GM13976 (cell line): ENCODE results near the gene AURKA.
"Not testable (repeated sequence)": the region's sequence is repeated elsewhere in the genome, so short reads cannot be mapped to it uniquely, and the experiment has no call there.

Source experiments
- DNase-seq: peaks from one replicate; pipeline ENCODE4 v3.0.0; 2012; ENCODE audit warnings: low spot score
- in situ Hi-C: fragments of 300-500 bp; cut with MboI; formaldehyde crosslinking; loops from one replicate; pipeline ENCODE4 v1.12.0; 2022; ENCODE audit warnings: low sequenced_read_pairs, mixed read lengths, inconsistent platforms; ENCODE audit not compliant: unreplicated experiment
- TF ChIP-seq, protein P1 (sequence below): IDR thresholded peaks from 2 replicates; pipeline ENCODE4 v1.5.1; 2012; ENCODE audit warnings: borderline replicate concordance, mild to moderate bottlenecking; ENCODE audit not compliant: insufficient read depth; ENCODE audit errors: extremely low read depth, missing control alignments, control extremely low read depth

Gene AURKA

DNA sequence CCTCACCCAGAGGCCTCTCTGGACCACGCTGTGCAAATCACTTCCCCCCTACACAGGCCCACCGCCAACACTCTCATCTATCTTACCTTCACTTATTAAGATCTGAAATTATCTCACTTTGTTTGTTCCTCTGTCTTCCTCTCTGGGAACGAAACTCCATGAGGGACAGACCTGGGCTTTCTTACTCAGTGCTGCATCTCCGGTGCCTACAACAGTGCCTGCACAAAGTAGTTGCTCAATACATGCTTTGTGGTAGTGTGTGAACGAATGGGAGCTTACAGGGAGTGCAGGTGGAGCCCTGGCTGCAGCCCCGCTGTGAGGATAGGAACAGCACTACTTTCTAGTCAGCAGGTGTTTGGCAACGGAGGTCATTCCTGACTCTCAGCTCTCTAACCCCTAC, 25.4 kb upstream of the AURKA start:
- no peak for DNase-seq
- TF ChIP-seq, protein P1, sequence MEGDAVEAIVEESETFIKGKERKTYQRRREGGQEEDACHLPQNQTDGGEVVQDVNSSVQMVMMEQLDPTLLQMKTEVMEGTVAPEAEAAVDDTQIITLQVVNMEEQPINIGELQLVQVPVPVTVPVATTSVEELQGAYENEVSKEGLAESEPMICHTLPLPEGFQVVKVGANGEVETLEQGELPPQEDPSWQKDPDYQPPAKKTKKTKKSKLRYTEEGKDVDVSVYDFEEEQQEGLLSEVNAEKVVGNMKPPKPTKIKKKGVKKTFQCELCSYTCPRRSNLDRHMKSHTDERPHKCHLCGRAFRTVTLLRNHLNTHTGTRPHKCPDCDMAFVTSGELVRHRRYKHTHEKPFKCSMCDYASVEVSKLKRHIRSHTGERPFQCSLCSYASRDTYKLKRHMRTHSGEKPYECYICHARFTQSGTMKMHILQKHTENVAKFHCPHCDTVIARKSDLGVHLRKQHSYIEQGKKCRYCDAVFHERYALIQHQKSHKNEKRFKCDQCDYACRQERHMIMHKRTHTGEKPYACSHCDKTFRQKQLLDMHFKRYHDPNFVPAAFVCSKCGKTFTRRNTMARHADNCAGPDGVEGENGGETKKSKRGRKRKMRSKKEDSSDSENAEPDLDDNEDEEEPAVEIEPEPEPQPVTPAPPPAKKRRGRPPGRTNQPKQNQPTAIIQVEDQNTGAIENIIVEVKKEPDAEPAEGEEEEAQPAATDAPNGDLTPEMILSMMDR, result no peak
- in situ Hi-C loops, result no loop called here

DNA sequence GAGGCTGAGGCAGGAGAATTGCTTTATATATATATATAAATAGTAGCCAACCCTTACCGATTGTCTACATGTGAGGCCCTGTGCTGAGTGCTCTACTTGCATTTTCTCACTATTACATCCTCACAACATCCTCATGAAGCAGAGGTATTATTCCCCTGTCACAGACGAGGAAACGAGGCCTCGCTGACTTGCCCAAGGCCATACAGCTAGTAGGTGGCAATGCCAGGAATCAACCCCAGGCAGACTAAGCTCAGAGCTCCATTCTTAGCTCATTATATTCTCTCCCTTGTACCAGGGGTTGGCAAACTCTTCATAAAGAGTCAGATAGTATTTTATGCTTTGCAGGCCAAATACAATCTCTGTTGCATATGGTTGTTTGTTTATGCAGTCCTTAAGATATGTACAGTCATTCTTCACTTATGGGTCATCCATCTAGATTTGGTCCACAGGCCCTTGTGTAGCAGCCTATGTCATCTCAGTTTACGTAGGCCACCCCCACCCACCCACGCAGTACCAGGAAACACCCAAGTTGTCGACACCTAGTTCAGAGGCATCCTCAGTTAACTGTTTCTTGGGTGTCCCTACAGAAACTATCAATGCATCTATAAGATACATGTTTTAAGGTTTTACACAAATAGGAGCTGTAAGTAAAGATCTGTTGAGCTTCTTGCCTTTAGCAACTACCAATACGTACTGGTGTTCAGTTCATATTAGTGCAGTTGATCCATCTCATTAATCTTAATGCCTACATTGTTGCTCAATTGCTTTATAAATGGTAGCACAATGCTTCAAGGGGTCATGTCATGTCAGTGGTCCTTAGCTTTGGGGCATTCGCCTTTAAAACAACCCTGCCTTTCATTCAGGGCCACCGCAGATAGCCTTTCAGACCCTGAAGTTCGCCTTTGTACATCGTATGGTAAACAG, 23.1 kb upstream of the AURKA start:
- no peak for DNase-seq
- TF ChIP-seq, protein P1, result no peak
- in situ Hi-C loops, result no loop called here

DNA sequence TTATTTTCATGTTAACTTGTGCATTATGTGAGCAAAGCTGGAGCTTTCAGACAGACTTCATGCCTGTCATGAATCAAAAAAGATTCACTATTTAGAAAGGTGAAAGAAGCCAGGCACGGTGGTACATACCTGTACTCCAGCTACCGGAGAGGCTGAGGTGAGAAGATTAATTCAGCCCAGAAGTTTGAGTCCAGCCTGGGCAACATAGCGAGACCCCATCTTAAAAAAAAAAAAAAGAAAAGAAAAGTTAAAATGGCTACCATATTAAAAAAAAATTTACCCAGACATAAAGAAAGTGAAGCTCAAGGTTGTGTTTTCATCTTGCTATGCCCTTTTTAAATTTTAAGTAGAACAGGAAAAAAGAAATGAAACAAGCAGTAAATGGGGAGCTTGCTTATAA, 20.9 kb upstream of the AURKA start:
- TF ChIP-seq, protein P1, result no peak
- in situ Hi-C loops, result no loop called here

DNA sequence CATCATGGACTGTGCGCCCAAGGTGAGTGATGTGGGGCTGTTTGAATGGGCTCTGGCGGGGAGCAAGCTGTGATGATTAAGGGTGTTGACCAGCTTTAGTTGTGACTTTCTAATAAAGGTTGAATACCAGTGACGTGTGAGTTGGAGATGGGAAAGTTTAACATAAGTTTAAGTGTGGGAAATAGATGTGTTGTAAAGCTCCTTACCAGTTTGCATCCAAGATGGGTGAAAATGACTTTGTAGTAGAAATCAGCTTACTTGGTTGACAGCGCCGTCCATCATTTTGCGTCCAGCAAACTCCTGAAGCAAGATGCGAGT, 20.4 kb upstream of the AURKA start:
- in situ Hi-C loops, result no loop called here
- TF ChIP-seq, protein P1, result no peak
- no peak for DNase-seq

More for the DNA sequence above, 20.9 kb upstream of the AURKA start:
- DNase-seq, result no peak

DNA sequence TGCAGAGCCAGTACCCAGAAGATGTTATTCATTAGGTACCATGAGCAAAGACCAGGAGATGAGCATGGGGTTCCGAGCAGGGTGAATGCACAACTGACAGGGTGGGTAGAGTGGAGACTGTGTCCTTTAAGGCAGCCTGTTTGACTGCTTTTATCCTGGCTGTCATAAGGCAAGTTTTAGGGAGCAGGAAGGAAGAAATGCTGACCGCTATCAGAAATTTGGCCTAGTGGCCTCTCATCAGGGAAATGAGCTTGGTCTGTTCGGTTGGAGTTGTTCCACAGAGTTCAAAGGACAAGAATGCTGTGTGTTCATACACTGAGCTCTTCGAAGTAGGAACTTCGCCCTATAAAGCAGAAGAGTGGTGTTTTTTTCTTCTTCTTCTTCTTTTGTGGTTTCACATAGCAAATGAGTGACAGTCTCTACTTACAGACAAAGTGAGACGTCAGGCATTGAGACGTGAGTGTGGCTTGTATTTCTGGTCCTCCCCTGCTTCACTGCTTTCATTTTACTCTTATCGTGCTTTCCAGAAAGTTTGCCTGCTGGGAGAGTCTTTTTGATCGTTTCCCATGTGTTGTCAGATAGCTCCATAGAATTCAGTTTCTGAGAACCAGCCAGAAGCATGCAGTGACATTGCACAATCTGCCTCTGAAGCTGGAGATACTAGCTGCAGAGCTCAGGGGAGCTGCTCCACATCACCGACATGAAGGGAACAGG, 19.9 kb upstream of the AURKA start, which contains the start of gene CASS4:
CASS4 (plus strand) TSS at position 502 of the 714 bp plus-strand sequence; CDS start at position 701, 199 bp downstream.
- TF ChIP-seq, protein P1, result no peak
- in situ Hi-C loops, result no loop called here
- no peak for DNase-seq

DNA sequence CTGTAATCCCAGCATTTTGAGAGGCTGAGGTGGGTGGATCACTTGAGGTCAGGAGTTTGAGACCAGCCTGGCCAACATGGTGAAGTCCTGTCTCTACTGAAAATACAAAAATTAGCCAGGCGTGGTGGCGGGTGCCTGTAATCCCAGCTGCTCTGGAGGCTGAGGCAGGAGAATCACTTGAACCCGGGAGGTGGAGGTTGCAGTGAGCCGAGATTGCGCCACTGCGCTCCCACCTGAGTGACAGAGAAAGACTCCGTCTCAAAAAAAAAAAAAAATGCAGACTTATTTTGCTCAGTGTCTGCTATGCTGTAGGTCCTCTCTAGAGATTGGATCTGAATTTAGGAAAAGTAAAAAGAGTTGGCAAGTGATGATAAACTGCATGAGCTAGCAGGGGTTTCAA, 19.3 kb upstream of the AURKA start:
- in situ Hi-C loops, DNase-seq: not testable (repeated sequence)

DNA sequence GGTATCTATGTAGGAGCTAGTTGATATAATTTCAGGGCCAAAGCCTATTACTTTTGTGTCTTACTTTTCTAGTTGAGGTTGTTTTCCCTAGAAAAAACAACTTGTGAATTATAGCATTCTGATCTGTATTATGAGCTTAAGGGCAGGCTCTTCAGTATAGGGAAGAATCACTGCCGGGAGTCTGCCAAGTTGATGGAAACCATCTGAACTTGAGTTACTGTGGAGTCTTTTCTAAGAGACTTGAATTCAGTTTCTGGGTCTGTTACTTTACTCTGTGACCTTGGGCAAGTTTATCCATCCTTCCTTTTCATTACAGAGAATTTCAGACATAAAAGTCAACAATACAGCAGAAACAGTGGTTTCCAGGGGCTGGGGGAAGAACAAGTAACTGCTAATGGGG, 17.9 kb upstream of the AURKA start:
- DNase-seq, result no peak
- in situ Hi-C loops, result no loop called here
- TF ChIP-seq, protein P1, result no peak
